GM12873 (cell line): Measurements from ENCODE around the gene KRTAP2-2.

Experiments used
- CTCF ChIP-seq: IDR thresholded peaks from 2 replicates; pipeline ENCODE4 v1.5.1; 2012; ENCODE audit warnings: low read depth, mild to moderate bottlenecking, moderate library complexity, low read length, control low read depth; ENCODE audit not compliant: insufficient read depth; ENCODE audit errors: missing control alignments

The KRTAP2-2 gene

GRCh38 chr17:41082626-41083025 lies 27.6 kb upstream of the KRTAP2-2 start:
- no peak for TF ChIP-seq CTCF

GRCh38 chr17:41076788-41077187 lies 21.8 kb upstream of the KRTAP2-2 start:
- no peak for TF ChIP-seq CTCF

GRCh38 chr17:41073676-41074075 lies 18.6 kb upstream of the KRTAP2-2 start:
- TF ChIP-seq CTCF = no peak

GRCh38 chr17:41071606-41072360 lies 16.8 kb upstream of the KRTAP2-2 start:
- TF ChIP-seq CTCF = no peak

GRCh38 chr17:41069031-41069430 lies 14.0 kb upstream of the KRTAP2-2 start:
- no peak for TF ChIP-seq CTCF

GRCh38 chr17:41067281-41067680 lies 12.3 kb upstream of the KRTAP2-2 start:
- no peak for TF ChIP-seq CTCF

GRCh38 chr17:41065829-41066624 lies 11.0 kb upstream of the KRTAP2-2 start, which contains the start of gene KRTAP2-4:
Gene KRTAP2-4 (minus strand): TSS chr17:41065879. CDS start chr17:41065845, 34 bp downstream.
- TF ChIP-seq CTCF = no peak
